ENCODE data around the gene ARPIN.

- TF ChIP-seq, protein P1, sequence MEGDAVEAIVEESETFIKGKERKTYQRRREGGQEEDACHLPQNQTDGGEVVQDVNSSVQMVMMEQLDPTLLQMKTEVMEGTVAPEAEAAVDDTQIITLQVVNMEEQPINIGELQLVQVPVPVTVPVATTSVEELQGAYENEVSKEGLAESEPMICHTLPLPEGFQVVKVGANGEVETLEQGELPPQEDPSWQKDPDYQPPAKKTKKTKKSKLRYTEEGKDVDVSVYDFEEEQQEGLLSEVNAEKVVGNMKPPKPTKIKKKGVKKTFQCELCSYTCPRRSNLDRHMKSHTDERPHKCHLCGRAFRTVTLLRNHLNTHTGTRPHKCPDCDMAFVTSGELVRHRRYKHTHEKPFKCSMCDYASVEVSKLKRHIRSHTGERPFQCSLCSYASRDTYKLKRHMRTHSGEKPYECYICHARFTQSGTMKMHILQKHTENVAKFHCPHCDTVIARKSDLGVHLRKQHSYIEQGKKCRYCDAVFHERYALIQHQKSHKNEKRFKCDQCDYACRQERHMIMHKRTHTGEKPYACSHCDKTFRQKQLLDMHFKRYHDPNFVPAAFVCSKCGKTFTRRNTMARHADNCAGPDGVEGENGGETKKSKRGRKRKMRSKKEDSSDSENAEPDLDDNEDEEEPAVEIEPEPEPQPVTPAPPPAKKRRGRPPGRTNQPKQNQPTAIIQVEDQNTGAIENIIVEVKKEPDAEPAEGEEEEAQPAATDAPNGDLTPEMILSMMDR (IDR thresholded peaks at IDR 0.05), result no peak
- no peak for TF ChIP-seq POLR2A (IDR thresholded peaks at IDR 0.05)
These were observed 63.8 kb downstream of the ARPIN start for GRCh38 chr15:89848970-89849292.

Measured in thyroid gland (tissue), 4 donors.